ENCODE results near the gene CYP1B1. TPM values are rescaled to one million over a fixed set of nuclear protein-coding genes. Genes with fewer than 3 reads are reported as not detected.

CYP1B1 gene
- total RNA-seq: 10 to 100 TPM; 27.1 to 83.0 TPM

GRCh38 chr2:38075507-38076151 lies at the start of gene CYP1B1:
Gene CYP1B1 (minus strand): TSS chr2:38076151. CDS start chr2:38075388, 763 bp downstream.
- no peak for DNase-seq (ENCODE audit: low spot score)
- no peak for ATAC-seq (ENCODE audit: insufficient number of reproducible peaks, low FRiP score, low read depth)

GRCh38 chr2:38125007-38125406 lies 49.1 kb upstream of the CYP1B1 start:
- Histone ChIP-seq H3K36me3 (no peaks in the 10 kb centered on the region), H3K9me3 (peaks cover 4% of the 10 kb centered on the region), H3K4me3 (no peak overlapping the region), H3K4me1 (ENCODE audit: control insufficient read depth in 1 of 2, low read depth in 2 of 2) (peaks cover 0 to 14% of the 10 kb centered on the region in 2 donors), H3K27me3 (replicated peaks; ENCODE audit: insufficient read depth) (no peaks in the 10 kb centered on the region), H3K27ac (no peak overlapping the region)
- TF ChIP-seq, protein P1, sequence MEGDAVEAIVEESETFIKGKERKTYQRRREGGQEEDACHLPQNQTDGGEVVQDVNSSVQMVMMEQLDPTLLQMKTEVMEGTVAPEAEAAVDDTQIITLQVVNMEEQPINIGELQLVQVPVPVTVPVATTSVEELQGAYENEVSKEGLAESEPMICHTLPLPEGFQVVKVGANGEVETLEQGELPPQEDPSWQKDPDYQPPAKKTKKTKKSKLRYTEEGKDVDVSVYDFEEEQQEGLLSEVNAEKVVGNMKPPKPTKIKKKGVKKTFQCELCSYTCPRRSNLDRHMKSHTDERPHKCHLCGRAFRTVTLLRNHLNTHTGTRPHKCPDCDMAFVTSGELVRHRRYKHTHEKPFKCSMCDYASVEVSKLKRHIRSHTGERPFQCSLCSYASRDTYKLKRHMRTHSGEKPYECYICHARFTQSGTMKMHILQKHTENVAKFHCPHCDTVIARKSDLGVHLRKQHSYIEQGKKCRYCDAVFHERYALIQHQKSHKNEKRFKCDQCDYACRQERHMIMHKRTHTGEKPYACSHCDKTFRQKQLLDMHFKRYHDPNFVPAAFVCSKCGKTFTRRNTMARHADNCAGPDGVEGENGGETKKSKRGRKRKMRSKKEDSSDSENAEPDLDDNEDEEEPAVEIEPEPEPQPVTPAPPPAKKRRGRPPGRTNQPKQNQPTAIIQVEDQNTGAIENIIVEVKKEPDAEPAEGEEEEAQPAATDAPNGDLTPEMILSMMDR (IDR thresholded peaks at IDR 0.05): no peak
- no peak for DNase-seq (ENCODE audit: low spot score)
- ATAC-seq (ENCODE audit: insufficient number of reproducible peaks, low FRiP score, low read depth): no peak

More at GRCh38 chr2:38075507-38076151, at the start of gene CYP1B1:
- Histone ChIP-seq H3K36me3 (no peaks in the 10 kb centered on the region), H3K4me1 (ENCODE audit: control insufficient read depth in 1 of 2, low read depth in 2 of 2) (peaks cover 3 to 37% of the 10 kb centered on the region in 2 donors), H3K27ac (peak within 1 kb of the TSS in 1 of 2 donors; percentile 48), H3K4me3 (peak within 1 kb of the TSS; percentile 80), H3K27me3 (replicated peaks; ENCODE audit: insufficient read depth) (peaks cover 14% of the 10 kb centered on the region), H3K9me3 (no peaks in the 10 kb centered on the region)
- TF ChIP-seq, protein P1 (IDR thresholded peaks at IDR 0.05): no peak

- Histone ChIP-seq H3K4me3 (no peak overlapping the region), H3K27me3 (replicated peaks; ENCODE audit: insufficient read depth) (no peaks in the 10 kb centered on the region), H3K9me3 (peaks cover 4% of the 10 kb centered on the region), H3K36me3 (no peaks in the 10 kb centered on the region), H3K4me1 (ENCODE audit: control insufficient read depth in 1 of 2, low read depth in 2 of 2) (peaks cover 0 to 14% of the 10 kb centered on the region in 2 donors), H3K27ac (no peak overlapping the region)
- TF ChIP-seq, protein P1 (IDR thresholded peaks at IDR 0.05): no peak
- DNase-seq (ENCODE audit: low spot score): no peak
- no peak for ATAC-seq (ENCODE audit: insufficient number of reproducible peaks, low FRiP score, low read depth)
Measured at GRCh38 chr2:38123911-38124310, 48.0 kb upstream of the CYP1B1 start.

DNA sequence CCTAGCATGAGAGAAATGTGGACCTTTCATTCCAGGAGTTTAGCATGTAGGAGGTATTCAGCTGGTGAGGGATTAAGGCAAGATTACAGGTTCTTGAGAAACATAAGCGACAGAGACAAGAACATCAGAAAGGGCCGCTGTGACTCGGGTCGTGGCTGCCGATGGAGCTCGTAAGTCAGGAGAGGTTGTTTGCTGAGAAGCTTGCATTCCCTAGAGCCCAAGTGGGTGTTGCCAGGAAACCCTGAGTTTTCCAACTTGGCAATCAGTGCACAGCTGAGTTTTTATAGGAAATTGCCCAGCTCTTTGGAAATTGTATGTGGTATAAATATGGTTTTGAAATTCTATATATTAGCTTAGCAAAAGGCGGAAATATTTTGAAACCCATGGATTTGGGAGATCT lies 46.4 kb upstream of the CYP1B1 start:
- peaks cover 3% of the 10 kb centered on the region for H3K9me3 ChIP-seq
- no peaks in the 10 kb centered on the region for H3K27me3 ChIP-seq (replicated peaks; ENCODE audit: insufficient read depth)
- peak overlapping the region; percentile 3 for H3K4me3 ChIP-seq
- peaks cover 0 to 14% of the 10 kb centered on the region in 2 donors for H3K4me1 ChIP-seq (ENCODE audit: control insufficient read depth in 1 of 2, low read depth in 2 of 2)
- no peak for DNase-seq (ENCODE audit: low spot score)
- H3K36me3 ChIP-seq: no peaks in the 10 kb centered on the region
- ATAC-seq (ENCODE audit: insufficient number of reproducible peaks, low FRiP score, low read depth): no peak
- H3K27ac ChIP-seq: no peak overlapping the region
- TF ChIP-seq, protein P1 (IDR thresholded peaks at IDR 0.05): no peak

DNA sequence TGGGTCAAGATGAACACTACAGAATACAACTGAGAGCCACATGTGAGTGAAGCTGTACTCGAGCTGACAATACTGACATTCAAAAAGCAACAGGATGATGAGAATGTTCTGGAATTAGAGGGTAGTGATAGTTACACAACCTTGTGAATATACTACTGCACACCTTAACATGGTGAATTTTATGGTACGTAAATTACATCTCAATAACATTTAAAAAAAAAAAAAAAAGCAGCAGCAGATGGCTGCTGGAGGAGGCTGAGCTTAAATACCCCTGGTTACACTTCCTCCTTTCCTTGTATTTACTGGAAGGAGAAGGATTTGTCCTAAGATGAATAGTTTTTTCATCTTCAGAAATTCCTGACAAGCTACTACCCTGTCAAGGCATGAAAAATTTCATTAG lies 45.5 kb upstream of the CYP1B1 start:
- Histone ChIP-seq H3K27me3 (replicated peaks; ENCODE audit: insufficient read depth) (no peaks in the 10 kb centered on the region), H3K9me3 (no peaks in the 10 kb centered on the region), H3K4me3 (no peak overlapping the region), H3K36me3 (no peaks in the 10 kb centered on the region), H3K4me1 (ENCODE audit: control insufficient read depth in 1 of 2, low read depth in 2 of 2) (peaks cover 0 to 14% of the 10 kb centered on the region in 2 donors), H3K27ac (no peak overlapping the region)
- ATAC-seq (ENCODE audit: insufficient number of reproducible peaks, low FRiP score, low read depth) (no peak), DNase-seq (ENCODE audit: low spot score) (no peak)
- TF ChIP-seq, protein P1 (IDR thresholded peaks at IDR 0.05): no peak

Data from thoracic aorta (tissue), 2 donors.